Nephron progenitor cell (in vitro differentiated cells): ENCODE measurements around the gene DNASE1L1.

Source experiments
- DNase-seq: peaks from one replicate; pipeline ENCODE4 v3.0.0; 2021
- H3K27ac Mint-ChIP-seq: 2 replicates; pipeline ENCODE4 v1.8.0; 2021; ENCODE audit warnings: mild to moderate bottlenecking, moderate library complexity, mixed read lengths
- H3K27me3 Mint-ChIP-seq: 2 replicates; pipeline ENCODE4 v1.8.0; 2021; ENCODE audit warnings: mild to moderate bottlenecking, low read depth, mixed read lengths; ENCODE audit not compliant: poor library complexity
- H3K36me3 Mint-ChIP-seq: 2 replicates; pipeline ENCODE4 v1.8.0; 2021; ENCODE audit warnings: low read depth, mixed read lengths
- H3K4me1 Mint-ChIP-seq: 2 replicates; pipeline ENCODE4 v1.8.0; 2021; ENCODE audit warnings: mixed read lengths
- H3K4me3 Mint-ChIP-seq: 2 replicates; pipeline ENCODE4 v1.8.0; 2021; ENCODE audit warnings: mild to moderate bottlenecking, moderate library complexity, mixed read lengths
- H3K9me3 Mint-ChIP-seq: 2 replicates; pipeline ENCODE4 v1.8.0; 2021; ENCODE audit warnings: mild to moderate bottlenecking, moderate library complexity, mixed read lengths
- CTCF ChIP-seq: fragments of 200-600 bp; sonication (generic); IDR thresholded peaks from 2 replicates; pipeline ENCODE4 v1.5.0; 2021; ENCODE audit warnings: antibody characterized with exemption

DNASE1L1 gene

GRCh38 chrX:154367474-154368308 lies 41.4 kb downstream of the DNASE1L1 start:
- peaks cover 9% of the 10 kb centered on the region for H3K36me3 Mint-ChIP-seq
- H3K27me3 Mint-ChIP-seq = no peaks in the 10 kb centered on the region
- H3K9me3 Mint-ChIP-seq = peaks cover 34% of the 10 kb centered on the region
- no peak overlapping the region for H3K27ac Mint-ChIP-seq
- peaks cover 5% of the 10 kb centered on the region for H3K4me1 Mint-ChIP-seq
- no peak for DNase-seq
- peak overlapping the region; percentile 68 for H3K4me3 Mint-ChIP-seq
- TF ChIP-seq CTCF = no peak

GRCh38 chrX:154366666-154367055 lies 42.4 kb downstream of the DNASE1L1 start:
- peaks cover 30% of the 10 kb centered on the region for H3K9me3 Mint-ChIP-seq
- TF ChIP-seq CTCF = no peak
- H3K4me1 Mint-ChIP-seq = peaks cover 5% of the 10 kb centered on the region
- peaks cover 9% of the 10 kb centered on the region for H3K36me3 Mint-ChIP-seq
- H3K27me3 Mint-ChIP-seq = no peaks in the 10 kb centered on the region
- no peak overlapping the region for H3K4me3 Mint-ChIP-seq
- DNase-seq = no peak
- no peak overlapping the region for H3K27ac Mint-ChIP-seq

- TF ChIP-seq CTCF = no peak
- DNase-seq = no peak
- H3K27ac Mint-ChIP-seq = no peak overlapping the region
- H3K27me3 Mint-ChIP-seq = no peaks in the 10 kb centered on the region
- H3K9me3 Mint-ChIP-seq = peaks cover 31% of the 10 kb centered on the region
- H3K4me3 Mint-ChIP-seq = no peak overlapping the region
- peaks cover 5% of the 10 kb centered on the region for H3K4me1 Mint-ChIP-seq
- H3K36me3 Mint-ChIP-seq = peaks cover 9% of the 10 kb centered on the region
Observed at GRCh38 chrX:154365997-154366665, 42.9 kb downstream of the DNASE1L1 start.

- no peak overlapping the region for H3K27ac Mint-ChIP-seq
- no peak for DNase-seq
- no peak overlapping the region for H3K4me3 Mint-ChIP-seq
- H3K9me3 Mint-ChIP-seq = peaks cover 36% of the 10 kb centered on the region
- peaks cover 9% of the 10 kb centered on the region for H3K36me3 Mint-ChIP-seq
- TF ChIP-seq CTCF = no peak
- peaks cover 5% of the 10 kb centered on the region for H3K4me1 Mint-ChIP-seq
- H3K27me3 Mint-ChIP-seq = no peaks in the 10 kb centered on the region
Observed at GRCh38 chrX:154365052-154365600, 43.9 kb downstream of the DNASE1L1 start.

GRCh38 chrX:154363706-154364439 lies 45.2 kb downstream of the DNASE1L1 start:
- no peak overlapping the region for H3K27ac Mint-ChIP-seq
- no peak for DNase-seq
- peaks cover 32% of the 10 kb centered on the region for H3K9me3 Mint-ChIP-seq
- no peak overlapping the region for H3K4me3 Mint-ChIP-seq
- H3K4me1 Mint-ChIP-seq = peaks cover 5% of the 10 kb centered on the region
- TF ChIP-seq CTCF = no peak
- H3K36me3 Mint-ChIP-seq = peaks cover 11% of the 10 kb centered on the region
- no peaks in the 10 kb centered on the region for H3K27me3 Mint-ChIP-seq
